Nephron (organoid): ENCODE measurements around the gene BMERB1.

Experiments used
- H3K27ac Mint-ChIP-seq, 3 experiments: 2 replicates each; pipeline ENCODE4 v1.8.0; 2020; ENCODE audit warnings: mixed read lengths in 3 of 3, mild to moderate bottlenecking in 2 of 3, moderate library complexity in 1 of 3
- H3K27me3 Mint-ChIP-seq: 2 replicates; pipeline ENCODE4 v1.8.0; 2021; ENCODE audit warnings: low read depth, mild to moderate bottlenecking, moderate library complexity, mixed read lengths
- H3K36me3 Mint-ChIP-seq: 2 replicates; pipeline ENCODE4 v1.8.0; 2020; ENCODE audit warnings: low read depth, mixed read lengths
- H3K4me1 Mint-ChIP-seq: 2 replicates; pipeline ENCODE4 v1.8.0; 2020; ENCODE audit warnings: mixed read lengths
- H3K4me3 Mint-ChIP-seq, 3 experiments: 2 replicates each; pipeline ENCODE4 v1.8.0; 2020; ENCODE audit warnings: mild to moderate bottlenecking in 3 of 3, mixed read lengths in 3 of 3, moderate library complexity in 2 of 3
- H3K9me3 Mint-ChIP-seq: 2 replicates; pipeline ENCODE4 v1.8.0; 2020; ENCODE audit warnings: mixed read lengths
- TF ChIP-seq, protein P1 (sequence below), 3 experiments: fragments of 200-600 bp; sonication (generic); IDR thresholded peaks; one replicate each; pipeline ENCODE4 v1.5.0; 2021; ENCODE audit warnings: antibody characterized with exemption in 3 of 3; ENCODE audit not compliant: unreplicated experiment in 3 of 3

The BMERB1 gene

DNA sequence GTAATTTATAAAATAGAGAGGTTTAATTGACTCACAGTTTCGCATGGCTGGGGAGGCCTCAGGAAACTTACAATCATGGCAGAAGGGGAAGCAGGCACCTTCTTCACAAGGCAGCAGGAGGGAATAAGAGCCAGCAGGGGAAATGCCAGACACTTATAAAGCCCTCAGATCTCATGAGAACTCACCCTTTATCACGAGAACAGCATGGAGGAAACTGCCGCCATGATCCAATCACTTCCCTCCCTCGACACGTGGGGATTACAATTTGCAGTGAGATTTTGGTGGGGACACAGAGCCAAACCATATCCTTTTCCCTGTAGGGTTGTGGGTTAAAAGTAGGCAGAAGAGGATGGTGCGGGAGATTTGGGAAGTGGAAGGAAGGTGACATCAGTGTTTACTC is 101.4 kb downstream of the BMERB1 start:
- Mint-ChIP-seq H3K36me3 (peaks cover 12% of the 10 kb centered on the region), H3K9me3 (no peaks in the 10 kb centered on the region), H3K27me3 (no peaks in the 10 kb centered on the region), H3K4me3 (no peak overlapping the region), H3K27ac (no peak overlapping the region), H3K4me1 (no peaks in the 10 kb centered on the region)
- TF ChIP-seq, protein P1, sequence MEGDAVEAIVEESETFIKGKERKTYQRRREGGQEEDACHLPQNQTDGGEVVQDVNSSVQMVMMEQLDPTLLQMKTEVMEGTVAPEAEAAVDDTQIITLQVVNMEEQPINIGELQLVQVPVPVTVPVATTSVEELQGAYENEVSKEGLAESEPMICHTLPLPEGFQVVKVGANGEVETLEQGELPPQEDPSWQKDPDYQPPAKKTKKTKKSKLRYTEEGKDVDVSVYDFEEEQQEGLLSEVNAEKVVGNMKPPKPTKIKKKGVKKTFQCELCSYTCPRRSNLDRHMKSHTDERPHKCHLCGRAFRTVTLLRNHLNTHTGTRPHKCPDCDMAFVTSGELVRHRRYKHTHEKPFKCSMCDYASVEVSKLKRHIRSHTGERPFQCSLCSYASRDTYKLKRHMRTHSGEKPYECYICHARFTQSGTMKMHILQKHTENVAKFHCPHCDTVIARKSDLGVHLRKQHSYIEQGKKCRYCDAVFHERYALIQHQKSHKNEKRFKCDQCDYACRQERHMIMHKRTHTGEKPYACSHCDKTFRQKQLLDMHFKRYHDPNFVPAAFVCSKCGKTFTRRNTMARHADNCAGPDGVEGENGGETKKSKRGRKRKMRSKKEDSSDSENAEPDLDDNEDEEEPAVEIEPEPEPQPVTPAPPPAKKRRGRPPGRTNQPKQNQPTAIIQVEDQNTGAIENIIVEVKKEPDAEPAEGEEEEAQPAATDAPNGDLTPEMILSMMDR (IDR thresholded peaks at IDR 0.05; ENCODE audit: unreplicated experiment in 3 of 3): no peak

DNA sequence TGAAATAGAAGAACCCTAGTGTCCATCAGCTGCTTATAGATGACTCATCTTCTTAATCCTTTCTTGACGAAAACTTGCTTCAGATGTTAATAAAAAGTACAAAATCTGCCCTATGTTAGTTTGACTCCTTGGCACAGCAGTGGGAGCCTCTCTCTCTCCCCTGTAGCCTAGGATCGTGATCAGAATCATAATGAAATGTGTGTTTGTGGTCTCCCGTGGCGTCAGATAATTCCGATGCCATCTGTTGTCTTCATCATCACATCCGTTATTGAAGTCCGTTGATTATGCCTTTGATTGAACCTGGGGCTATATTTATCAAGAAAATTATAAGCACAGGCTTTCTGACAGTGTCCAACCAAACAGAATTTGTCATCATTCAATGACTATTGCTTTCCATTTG is 102.5 kb downstream of the BMERB1 start:
- Mint-ChIP-seq H3K4me3 (no peak overlapping the region), H3K27me3 (no peaks in the 10 kb centered on the region), H3K9me3 (no peaks in the 10 kb centered on the region), H3K27ac (no peak overlapping the region), H3K4me1 (no peaks in the 10 kb centered on the region), H3K36me3 (peaks cover 9% of the 10 kb centered on the region)
- TF ChIP-seq, protein P1 (IDR thresholded peaks at IDR 0.05; ENCODE audit: unreplicated experiment in 3 of 3): no peak

DNA sequence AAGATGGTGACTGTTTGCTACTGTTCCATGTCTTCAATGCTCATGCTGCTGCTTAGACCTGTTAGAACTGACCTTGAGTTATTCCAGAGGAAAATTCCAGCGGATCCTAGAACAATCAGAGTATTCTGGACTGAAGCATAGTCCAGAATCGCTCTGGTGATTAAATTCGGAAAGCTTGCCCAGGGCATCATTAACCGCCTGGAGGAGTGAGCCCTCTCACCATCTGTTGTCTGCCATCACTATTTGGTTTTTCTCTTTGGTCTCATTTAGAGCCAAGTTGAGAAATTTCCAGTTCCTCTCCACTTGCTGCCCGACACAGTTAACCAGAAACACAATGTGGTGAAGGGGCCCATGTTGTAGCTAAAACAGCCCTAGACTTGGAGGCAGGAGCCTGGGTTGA is 104.1 kb downstream of the BMERB1 start:
- peaks cover 16% of the 10 kb centered on the region for H3K36me3 Mint-ChIP-seq

DNA sequence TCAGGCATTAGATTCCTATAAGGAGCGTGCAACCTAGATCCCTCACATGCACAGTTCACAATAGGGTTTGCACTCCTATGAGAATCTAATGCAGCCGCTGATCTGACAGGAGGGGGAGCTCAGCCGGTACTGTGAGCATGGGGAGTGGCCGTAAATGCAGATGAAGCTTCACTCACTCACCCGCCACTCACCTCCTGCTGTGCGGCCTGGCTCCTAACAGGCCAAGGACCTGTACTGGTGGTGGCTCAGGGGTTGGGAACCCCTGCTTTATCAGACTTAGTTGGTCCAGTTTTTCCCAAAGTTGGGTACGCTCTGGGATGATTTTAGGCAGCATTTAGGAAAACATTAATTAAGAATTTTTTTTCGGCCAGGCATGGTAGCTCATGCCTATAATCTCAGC is 104.8 kb downstream of the BMERB1 start:
- peaks cover 17% of the 10 kb centered on the region for H3K36me3 Mint-ChIP-seq

More for the DNA sequence above, 104.1 kb downstream of the BMERB1 start:
- Mint-ChIP-seq H3K27ac (no peak overlapping the region), H3K9me3 (peaks cover 3% of the 10 kb centered on the region), H3K4me3 (no peak overlapping the region), H3K27me3 (no peaks in the 10 kb centered on the region), H3K4me1 (no peaks in the 10 kb centered on the region)
- TF ChIP-seq, protein P1 (IDR thresholded peaks at IDR 0.05; ENCODE audit: unreplicated experiment in 3 of 3): no peak

DNA sequence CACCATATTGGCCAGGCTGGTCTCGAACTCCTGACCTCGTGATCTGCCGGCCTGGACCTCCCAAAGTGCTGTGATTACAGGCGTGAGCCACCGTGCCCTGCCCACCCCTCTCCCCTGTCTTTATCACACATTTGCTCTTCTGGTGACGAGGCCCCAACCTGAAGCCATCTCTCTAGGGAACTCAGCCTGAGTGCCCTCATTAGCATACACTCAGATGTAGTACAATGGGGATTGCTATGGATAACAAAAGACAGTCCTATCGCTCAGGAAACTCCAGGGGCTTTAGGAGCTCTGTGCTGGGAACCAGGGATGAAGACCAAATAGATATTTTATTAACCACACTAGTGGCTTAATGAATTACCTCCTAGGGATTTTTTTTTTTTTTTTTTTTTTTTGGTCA is 107.9 kb downstream of the BMERB1 start:
- H3K4me1 Mint-ChIP-seq: no peaks in the 10 kb centered on the region
- H3K27ac Mint-ChIP-seq: no peak overlapping the region
- H3K27me3 Mint-ChIP-seq: no peaks in the 10 kb centered on the region
- peaks cover 17% of the 10 kb centered on the region for H3K36me3 Mint-ChIP-seq
- TF ChIP-seq, protein P1 (IDR thresholded peaks at IDR 0.05; ENCODE audit: unreplicated experiment in 3 of 3): no peak
- peaks cover 6% of the 10 kb centered on the region for H3K9me3 Mint-ChIP-seq
- H3K4me3 Mint-ChIP-seq: no peak overlapping the region

More for the DNA sequence above, 104.8 kb downstream of the BMERB1 start:
- TF ChIP-seq, protein P1 (IDR thresholded peaks at IDR 0.05; ENCODE audit: unreplicated experiment in 3 of 3): no peak
- H3K9me3 Mint-ChIP-seq: peaks cover 3% of the 10 kb centered on the region
- no peaks in the 10 kb centered on the region for H3K27me3 Mint-ChIP-seq
- no peaks in the 10 kb centered on the region for H3K4me1 Mint-ChIP-seq
- no peak overlapping the region for H3K4me3 Mint-ChIP-seq
- H3K27ac Mint-ChIP-seq: no peak overlapping the region

DNA sequence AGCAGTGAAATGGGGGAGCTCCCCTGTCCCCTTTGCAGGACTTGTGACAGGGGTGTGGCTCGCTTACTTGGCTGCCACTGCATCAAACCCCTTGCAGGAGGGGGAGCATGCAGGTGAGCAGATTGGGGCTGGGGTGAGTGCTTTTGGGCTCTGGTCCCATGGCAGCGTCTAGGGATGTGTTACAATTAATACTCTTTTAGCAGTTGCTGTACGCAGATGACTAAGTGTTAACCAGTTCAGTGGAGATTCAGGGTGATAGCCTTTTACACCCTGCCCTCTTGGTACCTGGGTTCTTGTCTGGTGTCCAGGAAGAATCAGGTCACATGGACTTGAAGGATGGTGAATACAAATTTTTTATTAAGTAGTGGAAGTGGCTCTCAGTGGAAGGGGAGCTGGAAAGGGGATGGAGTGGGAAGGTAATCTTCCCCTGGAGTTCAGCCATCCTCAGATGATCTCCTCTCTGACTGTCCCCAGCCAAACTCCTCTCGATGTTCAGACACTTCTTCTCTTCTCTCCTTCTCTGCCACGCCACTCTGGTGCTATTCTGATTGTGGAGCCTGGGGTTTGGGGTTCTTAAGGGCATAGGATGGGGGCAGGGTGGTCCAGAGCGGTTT is 108.5 kb downstream of the BMERB1 start:
- H3K27ac Mint-ChIP-seq: no peak overlapping the region
- TF ChIP-seq, protein P1 (IDR thresholded peaks at IDR 0.05; ENCODE audit: unreplicated experiment in 3 of 3): no peak
- H3K4me1 Mint-ChIP-seq: no peaks in the 10 kb centered on the region
- peaks cover 17% of the 10 kb centered on the region for H3K36me3 Mint-ChIP-seq
- H3K9me3 Mint-ChIP-seq: peaks cover 6% of the 10 kb centered on the region
- no peaks in the 10 kb centered on the region for H3K27me3 Mint-ChIP-seq
- H3K4me3 Mint-ChIP-seq: no peak overlapping the region
